Stimulated activated CD8-positive, alpha-beta memory T cell treated with anti-CD3 and anti-CD28 coated beads, Interleukin-15, amount 100 ng/mL, for 48 hours (primary cell): ENCODE results near the gene DGKH.
"Not testable (repeated sequence)": the region's sequence is repeated elsewhere in the genome, so short reads cannot be mapped to it uniquely, and the experiment has no call there.

ENCODE experiments used
- DNase-seq, 2 donors: peaks; one replicate each; pipeline ENCODE4 v3.0.0-alpha.2; 2020; ENCODE audit warnings: low read depth in 2 of 2

Gene DGKH

DNA sequence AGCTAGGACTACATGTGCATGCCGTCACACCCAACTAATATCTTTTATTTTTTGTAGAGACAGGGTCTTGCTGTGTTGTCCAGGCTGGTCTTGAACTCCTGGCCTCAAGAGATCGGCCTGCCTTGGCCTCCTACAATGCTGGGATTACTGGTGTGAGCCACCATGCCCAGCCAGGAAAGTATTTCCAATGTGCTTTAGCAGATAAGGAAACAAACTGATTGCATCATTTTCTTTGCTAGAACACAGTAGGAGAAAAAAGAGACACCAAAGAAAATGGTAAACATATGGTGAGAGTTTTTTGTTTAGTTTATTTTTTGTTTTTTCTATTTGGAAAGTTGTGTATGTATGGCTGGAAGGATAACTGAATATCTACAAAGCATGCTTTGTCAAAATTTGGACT is 176.6 kb downstream of the DGKH start:
- no peak for DNase-seq

DNA sequence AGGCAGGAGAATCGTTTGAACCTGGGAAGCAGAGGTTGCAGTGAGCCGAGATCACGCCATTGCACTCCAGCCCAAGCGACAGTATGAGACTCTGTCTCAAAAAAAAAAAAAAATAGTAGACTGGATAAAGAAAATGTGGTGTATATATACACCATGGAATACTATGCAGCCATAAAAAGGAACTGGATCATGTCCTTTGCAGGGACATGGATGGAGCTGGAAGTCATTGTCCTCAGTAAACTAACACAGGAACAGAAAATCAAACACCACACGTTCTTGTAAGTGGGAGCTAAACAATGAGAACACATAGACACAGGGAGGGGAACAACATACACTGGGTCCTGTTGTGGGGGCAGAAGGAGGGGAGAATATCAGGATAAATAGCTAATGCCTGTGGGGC is 178.3 kb downstream of the DGKH start:
- not testable (repeated sequence) for DNase-seq

DNA sequence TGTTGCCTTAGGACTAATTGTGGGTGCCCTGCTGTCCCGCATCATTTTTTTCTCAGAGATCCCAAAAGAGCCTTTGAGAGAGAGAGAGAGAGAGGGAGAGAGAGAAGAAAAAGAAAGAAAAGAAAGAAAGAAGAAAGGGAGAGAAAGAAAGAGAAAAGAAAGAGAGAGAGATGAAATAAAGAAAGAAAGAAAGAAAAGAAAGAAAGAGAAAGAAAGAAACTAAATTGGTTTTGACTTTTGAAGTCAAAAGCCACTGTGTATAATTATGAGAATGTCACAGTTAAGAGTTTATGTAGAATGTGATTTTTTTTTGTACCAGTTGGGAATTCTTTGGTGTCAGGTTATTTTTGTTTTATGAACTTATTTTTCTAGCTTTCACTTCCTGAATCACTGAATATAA is 180.1 kb downstream of the DGKH start:
- no peak for DNase-seq

DNA sequence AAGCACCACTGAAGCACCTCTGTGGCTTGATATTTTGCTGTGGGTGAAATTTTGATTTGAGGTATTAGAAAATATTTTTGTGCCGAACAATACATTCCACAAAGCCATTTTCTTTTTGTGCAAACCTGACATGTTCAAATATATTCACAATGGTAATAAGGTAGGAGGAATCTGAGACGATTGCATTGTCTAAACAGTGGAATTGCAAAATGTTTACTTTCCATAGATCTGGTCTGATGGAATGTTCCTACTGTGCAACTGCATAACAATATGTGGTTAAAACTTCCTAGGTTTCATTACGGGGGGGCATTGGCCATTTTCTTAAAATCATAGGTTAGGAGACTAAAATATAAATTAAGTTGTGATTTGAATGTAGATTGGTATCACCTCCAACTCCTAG is 180.8 kb downstream of the DGKH start:
- DNase-seq: no peak

DNA sequence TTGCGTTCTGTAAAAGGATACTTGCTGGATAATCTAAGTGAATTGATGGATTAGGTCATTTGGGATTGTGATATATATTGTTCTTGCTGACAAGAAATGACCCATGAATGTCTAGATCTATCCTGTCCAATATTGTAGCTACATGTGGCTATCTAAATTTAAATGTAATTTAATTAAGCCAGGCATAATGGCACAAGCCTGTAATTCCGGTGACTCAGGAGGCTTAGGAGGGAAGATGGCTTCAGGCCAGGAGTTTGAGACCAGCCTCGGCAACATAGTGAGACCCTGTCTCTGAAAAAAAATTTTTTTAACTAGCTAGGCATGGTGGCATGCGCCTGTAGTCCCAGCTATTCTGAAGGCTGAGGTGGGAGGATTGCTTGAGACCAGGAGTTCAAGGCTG is 184.2 kb downstream of the DGKH start:
- no peak for DNase-seq

DNA sequence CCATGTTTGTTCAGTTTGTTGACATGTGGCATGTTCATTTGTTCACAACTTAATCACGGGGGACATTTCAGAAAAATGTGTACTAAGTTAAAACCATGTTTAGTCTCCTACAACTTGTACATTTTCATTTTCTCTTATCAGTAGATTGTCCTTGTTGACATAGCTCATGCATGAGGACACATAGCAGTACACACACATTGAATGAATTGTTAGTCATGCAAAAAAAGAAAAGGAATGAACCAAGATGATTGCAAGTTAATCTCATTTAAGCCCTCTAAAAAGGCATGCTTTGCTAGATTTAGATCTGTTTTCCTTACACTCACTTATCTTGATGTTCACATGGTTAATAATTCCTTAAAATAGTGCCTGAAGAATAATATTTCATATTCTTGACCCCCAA is 185.3 kb downstream of the DGKH start:
- DNase-seq: no peak

DNA sequence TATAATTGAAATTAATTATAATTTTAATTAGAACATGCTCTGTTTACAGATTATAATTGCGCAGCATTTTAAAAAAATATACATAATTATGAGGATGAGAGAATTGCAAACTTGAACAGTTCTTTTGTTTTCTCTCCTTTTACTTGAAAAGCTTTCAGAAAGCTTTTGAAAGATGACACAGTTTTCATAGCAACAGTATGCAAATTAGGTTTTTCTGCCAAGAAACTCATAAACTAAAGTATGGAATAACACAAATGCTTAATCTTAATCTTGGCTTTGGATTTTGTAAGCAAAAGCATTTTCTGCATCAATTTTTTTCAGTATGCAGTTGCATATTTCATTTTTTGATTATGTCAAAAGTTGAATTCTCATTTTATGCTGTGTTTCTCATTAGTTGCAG is 190.7 kb downstream of the DGKH start:
- DNase-seq: no peak

DNA sequence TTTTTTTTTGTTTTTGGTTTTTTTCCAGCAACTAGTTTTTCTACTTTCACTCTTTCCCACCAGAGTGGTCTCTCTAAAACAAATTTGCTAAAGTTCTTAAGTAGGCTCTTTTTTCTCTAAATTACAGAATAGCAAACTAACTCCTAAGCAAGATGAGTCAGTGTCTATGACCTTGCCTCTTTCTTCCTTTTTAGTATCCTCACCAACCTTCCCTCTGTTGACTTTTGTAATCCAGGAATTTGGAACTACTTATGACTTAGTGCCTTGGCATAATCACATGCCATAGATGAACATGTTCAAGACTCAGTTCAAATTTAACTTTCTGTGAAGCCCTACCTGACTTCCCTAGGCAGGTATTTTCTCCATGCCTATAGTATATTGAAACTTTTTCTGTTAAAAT is 191.2 kb downstream of the DGKH start:
- no peak for DNase-seq

DNA sequence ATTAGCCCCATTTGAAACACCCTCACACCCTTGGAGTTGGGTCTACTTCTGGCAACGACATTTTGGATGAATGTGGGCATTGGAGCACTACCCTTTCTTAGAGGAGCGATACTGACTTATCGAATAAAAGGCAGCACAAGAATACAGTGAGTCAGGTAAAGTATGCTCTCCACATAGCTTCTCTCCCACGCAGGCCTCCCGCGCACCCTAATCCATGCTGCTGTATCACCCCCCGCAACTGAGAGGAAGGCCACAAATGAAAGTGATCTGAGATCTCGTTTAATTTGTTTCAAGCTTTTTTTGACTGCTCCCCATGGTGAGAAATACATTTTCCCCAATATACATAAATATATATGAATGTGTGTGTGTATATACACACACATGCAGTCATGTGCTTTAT is 198.1 kb downstream of the DGKH start:
- DNase-seq: no peak

DNA sequence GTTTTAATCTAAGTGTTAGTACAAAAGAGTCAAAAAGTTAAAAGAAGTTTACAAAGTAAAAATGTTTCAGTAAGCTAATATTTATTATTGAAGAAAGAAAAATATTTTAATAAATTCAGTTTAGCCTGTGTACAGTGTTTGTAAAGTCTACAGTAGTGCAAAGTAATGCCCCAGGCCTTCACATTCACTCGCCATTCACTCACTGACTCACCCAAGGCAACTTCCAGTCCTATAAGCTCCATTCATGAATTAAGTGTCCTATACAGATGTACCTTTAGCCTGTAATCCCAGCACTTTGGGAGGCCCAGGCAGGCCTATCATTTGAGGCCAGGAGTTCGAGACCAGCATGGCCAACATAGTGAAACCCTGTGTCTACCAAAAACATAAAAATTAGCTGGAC is 199.4 kb downstream of the DGKH start:
- DNase-seq: no peak

DNA sequence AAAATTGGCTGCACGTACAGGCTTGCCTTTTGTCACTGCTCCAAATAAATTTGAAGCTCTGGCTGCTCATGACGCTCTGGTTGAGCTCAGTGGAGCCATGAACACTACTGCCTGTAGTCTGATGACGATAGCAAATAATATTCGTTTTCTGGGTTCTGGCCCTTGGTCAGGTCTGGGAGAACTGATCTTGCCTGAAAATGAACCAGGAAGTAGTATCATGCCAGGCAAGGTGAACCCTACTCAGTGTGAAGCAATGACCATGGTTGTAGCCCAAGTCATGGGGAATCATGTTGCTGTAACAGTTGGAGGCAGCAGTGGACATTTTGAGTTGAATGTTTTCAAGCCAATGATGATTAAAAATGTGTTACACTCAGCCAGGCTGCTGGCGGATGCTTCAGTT is 207.4 kb downstream of the DGKH start:
- DNase-seq: no peak

DNA sequence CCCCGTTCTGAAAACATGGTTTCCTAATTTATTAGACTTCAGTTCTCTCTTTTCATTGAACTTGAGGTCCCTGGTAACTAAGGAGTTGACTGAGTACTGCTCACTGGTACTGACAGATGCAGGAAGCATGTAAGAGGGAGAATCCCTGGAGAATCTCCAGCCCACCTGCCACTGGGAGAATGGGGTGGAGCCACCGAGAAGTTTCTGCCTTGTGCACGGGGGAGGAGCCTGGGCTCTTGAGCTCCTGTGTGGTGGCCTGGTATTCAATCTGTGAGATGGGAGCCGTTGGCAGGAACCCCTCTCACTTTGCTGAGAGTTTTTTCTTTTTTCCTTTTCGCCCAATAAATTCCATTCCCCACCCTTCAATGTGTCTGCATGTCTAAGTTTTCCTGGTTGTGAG is 210.3 kb downstream of the DGKH start:
- DNase-seq: no peak

DNA sequence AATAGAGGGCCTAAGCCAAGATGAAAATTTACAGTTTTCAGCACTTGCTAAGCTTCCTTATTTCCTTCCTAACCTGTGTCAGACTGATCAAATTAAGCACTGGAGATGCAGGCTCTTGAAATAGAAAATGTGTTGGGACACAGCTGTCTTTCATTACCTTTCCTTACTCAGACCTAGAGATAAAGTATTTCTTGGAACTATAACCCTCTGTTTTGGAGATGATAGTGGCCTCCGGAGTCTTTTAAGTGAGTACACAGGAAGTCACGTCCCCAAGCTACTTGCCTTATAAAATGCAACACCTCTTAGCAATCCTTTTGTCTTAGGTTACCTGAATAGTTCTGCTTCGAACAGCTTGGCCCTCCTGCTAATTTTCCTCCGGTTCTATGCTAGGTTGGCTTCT is 211.1 kb downstream of the DGKH start:
- DNase-seq: no peak

DNA sequence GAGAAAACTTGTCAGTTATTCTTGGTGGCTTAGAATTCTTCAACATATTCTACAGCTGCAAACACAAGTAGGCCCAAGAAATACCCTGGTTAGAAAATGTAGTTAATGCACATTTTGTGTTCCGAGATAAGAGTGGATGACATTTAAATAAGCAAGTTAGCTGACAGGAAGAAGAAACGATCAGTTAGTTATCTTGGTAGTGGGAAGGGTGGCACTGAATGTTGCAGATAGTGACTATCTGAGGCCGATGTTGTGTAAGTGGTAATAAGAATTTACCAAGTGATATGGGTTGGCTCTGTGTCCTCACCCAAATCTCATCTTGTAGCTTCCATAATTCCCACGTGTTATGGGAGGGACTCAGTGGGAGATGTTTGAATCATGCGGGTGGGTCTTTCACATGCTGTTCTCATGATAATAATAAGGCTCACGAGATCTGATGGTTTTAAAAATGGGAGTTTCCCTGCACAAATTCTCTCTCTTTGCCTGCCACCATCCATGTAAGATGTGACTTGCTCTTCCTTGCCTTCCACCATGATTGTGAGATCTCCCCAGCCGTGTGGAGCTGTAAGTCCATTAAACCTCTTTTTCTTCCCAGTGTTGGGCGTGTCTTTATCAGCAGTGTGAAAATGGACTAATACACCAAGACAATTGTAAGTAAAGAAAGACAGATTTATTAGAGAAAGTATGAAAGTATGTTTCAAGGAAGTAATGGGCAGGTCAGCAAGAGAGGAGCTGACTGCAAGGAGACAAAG is 212.6 kb downstream of the DGKH start:
- DNase-seq: no peak

DNA sequence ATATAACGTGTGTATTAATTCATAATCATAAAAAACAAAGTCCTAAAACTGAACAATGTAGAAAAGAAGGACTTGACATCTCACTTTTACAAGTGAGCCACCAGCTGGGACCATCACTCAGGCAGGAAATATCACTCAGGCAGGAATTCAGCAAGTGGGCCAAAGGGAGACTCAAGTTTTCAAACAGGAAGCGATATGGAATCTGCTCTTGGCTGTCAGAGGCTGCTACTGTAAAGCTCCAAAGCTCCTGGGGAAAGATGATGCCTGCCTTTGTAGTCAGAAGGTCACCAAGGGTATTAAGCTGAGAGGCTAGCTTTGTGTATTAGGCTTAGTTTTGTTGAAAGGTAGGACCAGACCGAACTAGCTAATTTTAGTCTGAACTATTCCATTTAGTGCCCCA is 218.0 kb downstream of the DGKH start:
- DNase-seq: no peak

DNA sequence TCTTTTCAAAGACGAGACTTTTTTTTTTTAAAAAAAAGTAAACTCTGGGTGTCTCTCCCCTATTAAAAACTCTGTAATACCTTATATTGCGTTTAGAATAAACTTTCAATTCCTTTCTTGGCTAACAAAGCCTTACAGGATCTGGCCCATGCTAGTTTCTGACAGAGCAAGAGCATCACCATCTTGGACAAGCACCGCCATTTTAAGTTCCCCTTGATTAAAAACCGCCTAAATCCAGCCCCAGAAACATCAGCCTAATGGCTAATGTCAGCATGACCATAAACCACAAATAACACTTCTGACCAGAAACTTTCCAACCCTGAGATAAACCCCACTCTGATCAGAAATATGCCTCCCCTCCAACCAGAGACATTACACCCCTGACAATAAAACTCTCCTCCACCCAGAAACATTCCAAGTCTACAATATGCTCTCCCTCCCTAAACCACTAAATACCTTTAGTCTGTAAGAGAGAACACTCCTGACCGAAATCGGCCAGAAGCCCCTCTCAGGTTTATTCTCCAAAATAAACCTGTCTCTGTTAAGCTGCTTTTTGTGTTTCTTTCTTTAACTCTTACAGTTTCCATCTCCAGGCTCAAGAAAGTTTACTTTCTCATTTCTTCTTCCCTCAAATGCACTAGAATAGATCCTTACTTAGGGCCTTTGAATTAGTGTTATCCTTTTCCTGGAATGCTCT is 221.9 kb downstream of the DGKH start:
- no peak for DNase-seq

DNA sequence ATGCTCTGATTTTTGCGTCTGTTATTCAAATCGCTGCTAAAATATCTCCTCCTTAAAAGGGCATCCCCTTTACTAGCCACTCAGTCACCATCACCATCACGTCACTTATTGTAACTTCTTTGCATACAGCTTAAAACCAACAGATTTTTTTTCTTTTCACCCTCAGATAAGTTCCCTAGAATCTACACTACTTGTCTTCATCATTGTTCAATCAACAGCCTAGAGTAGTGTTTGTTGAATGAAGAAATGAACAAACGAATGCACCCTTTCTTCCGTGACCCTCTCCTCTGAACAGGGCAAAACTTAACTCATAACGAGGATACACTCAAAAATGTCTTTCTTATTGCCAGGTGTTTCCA is 222.4 kb downstream of the DGKH start:
- DNase-seq: no peak

DNA sequence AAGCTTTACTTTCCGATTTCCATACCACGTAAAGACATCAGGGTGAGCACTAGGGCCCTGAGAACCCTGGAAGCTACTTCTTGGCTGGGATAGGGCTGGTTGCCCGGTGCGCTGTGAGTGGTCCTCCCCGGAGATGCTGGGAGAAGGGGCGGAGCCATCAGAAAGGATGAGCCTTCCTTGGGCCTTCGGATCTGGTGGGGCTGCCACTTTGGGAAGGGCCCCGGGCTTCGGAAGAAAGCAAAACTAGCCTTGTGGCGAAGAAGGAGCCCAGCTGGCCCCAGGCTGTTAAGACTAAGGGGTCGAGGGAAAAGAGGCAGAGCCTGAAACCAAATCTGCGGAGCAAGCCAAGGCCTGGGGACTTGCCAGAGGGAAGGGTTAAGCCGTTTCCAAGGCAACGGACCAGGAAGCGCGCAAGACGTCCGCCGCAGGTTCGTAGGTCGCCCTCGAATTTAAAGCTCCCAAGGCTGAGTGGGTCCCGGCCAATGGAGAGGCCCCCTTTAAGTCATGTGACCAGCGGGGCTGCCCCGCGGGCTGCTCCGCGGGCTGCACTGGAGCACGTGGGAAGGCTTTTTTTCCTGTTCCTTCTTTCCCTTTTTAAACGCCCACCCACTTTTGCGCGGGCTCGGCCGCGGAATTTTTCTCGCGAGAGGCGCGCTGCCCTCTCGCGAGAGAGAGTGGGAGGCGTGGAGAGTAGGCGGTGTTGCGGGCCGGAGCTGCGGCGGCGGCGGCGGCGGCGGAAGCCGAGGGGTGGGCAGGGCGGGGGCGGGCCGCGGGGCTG is 223.1 kb downstream of the DGKH start:
- peak; percentile 89 to 92 for DNase-seq

DNA sequence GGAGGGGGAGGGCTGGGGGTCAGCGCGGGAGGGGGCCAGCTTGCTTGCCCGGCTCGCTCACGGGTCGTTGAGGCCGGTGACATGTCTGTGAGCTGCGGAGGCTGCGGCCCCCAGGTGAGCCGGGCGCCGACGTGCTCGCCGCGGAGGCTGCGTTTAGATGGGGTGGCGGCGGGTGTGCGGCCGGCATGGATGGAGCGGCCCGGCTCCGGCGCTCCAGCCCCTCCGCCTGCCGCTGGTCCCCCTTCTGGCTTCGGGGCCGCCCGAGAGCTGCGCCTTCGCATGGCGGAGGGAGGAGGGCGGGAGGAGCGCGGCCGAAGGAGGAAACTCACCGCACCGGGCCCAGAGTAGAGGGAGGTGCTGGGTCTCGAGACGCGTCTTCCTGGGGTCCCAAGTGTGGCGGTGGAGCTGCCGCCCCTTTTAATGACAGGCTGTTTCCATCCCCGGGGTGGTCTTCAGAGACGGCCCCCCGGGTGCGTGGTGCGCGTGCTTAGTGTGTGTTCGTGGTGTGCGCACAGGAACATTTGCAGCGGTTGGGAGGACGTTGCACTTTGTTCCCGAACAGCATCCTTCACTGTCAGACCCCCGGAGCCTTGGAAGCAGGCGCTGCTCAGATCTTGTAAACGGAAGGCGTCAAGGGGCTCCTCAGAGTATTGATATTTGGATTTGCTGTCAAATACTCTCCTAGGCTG is 223.8 kb downstream of the DGKH start, which contains the start of gene AKAP11:
Gene AKAP11, plus strand, starts transcription at position 38 of the 689 bp plus-strand sequence. CDS start 14,197 bp downstream, outside the sequence.
- DNase-seq: peak; percentile 29 to 38

DNA sequence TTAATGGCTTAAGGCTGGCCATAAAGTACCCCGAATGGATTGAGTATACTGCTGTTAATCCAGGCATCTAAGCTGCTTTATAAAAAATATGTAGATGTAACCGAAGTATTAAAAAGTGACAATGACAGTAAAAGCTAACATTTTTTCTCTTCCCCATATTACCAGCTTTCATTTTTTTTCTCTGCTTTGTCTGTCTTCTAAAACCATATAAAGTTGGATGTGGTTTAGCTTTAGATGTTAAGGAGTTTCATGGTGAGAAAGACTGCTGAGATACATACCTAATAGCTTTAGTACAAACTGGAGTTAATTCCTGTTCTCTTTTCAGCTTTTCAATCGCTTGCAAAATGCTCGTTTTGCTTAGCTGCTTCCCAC is 224.3 kb downstream of the DGKH start:
- no peak for DNase-seq

DNA sequence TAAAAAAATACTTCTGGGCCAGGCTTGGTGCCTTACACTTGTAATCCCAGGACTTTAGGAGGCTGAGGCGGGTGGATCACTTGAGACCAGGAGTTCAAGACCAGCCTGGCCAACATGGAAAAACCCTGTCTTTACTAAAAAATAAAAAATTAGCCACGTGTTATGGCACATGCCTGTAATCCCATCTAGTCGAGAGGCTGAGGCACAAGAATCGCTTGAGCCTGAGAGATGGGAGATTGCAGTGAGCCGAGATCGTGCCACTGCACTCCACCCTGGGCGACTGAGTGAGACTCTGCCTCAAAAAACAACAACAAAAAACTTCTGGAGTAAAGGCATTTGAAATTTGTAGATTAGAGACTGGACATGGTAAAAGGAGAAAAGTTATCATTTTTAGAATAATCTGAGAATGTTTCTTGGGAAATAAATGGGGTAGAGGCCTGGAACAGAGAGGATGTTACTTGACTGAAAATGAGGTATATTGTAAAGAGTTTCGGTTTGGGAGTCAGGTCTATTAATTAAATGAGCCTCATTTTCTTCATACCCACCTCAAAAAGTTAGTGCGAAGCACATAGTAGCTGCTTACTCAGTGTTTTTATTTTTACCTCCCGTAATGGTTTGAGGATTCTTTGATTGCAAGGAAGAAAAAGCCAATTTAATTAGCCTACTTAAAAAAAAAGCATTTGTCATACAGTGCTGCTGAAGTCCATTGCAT is 226.1 kb downstream of the DGKH start:
- DNase-seq: no peak

DNA sequence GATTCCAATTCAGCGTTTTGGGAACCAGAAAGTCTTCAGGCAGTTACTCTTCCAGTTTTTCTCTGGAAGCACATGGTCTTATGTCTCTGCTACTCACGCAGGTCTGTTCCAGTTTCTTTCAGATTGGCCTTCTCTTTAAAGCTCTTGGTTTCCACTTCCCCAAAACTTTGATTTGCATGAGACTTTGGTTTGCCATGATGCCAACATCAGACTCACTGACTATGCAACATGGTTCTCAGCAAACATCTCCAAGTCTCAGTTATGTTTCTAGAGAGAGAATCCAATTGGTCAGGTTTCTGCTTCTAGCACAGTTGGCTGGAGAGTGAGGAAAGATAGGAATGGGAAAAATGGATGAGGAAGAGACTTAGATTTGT is 226.6 kb downstream of the DGKH start:
- DNase-seq: no peak
